Colonic mucosa (tissue), 4 donors: ENCODE data around the gene APOL2. TPM values are rescaled to one million over a fixed set of nuclear protein-coding genes. Genes with fewer than 3 reads are reported as not detected.

Source experiments
- DNase-seq: peaks from one replicate; pipeline ENCODE4 v3.0.0-alpha.2; 2020
- H3K27ac ChIP-seq: fragments of 200-600 bp; one replicate; pipeline ENCODE4 v1.8.0; 2021
- H3K27me3 ChIP-seq: fragments of 200-600 bp; one replicate; pipeline ENCODE4 v1.8.0; 2021
- H3K36me3 ChIP-seq: fragments of 200-600 bp; one replicate; pipeline ENCODE4 v1.8.0; 2021
- H3K4me1 ChIP-seq: fragments of 200-600 bp; one replicate; pipeline ENCODE4 v1.8.0; 2021; ENCODE audit warnings: mild to moderate bottlenecking
- H3K4me3 ChIP-seq: fragments of 200-600 bp; one replicate; pipeline ENCODE4 v1.8.0; 2021
- H3K9ac ChIP-seq, 2 donors: one replicate each; pipeline ENCODE4 v1.7.0; 2013; ENCODE audit warnings: control low read depth in 2 of 2, low read depth in 2 of 2, low read length in 2 of 2
- H3K9me3 ChIP-seq: fragments of 200-600 bp; one replicate; pipeline ENCODE4 v1.8.0; 2021
- CTCF ChIP-seq: fragments of 200-600 bp; IDR thresholded peaks from one replicate; pipeline ENCODE4 v1.8.0; 2022; ENCODE audit warnings: antibody characterized with exemption, mild to moderate bottlenecking
- intact Hi-C: fragments of 100-400 bp; cut with DNase I; formaldehyde crosslinking; loops from one replicate; pipeline ENCODE4 v1.14.1; 2022
- total RNA-seq, 2 donors: library from RNA; stranded (reverse); fragmentation: NEBNext Ultra II Directional in 1 of 2; extraction: Animal tissue kit (Norgen Biotek cat#: 25700) in 1 of 2; gene quantifications; one replicate each; pipeline ENCODE4 v1.2.1, GENCODE V29; 2021
- donor health status: healthy.
- donor health status: DM: no; HTN: no; CAD: no.
- donor health status: DM: no; HTN: no; CAD: no.

Gene APOL2
- total RNA-seq, 2 donors from 2014 or later = 27.5 to 29.4 TPM

GRCh38 chr22:36285545-36285944 is 46.2 kb upstream of the APOL2 start:
- Histone ChIP-seq H3K4me3 (no peak overlapping the region), H3K27me3 (no peaks in the 10 kb centered on the region), H3K9ac (no peak overlapping the region), H3K4me1 (no peaks in the 10 kb centered on the region), H3K36me3 (peaks cover 73% of the 10 kb centered on the region), H3K9me3 (no peaks in the 10 kb centered on the region), H3K27ac (no peak overlapping the region)
- intact Hi-C loops = loop anchor here (5.0 kb wide), 1 partner anchor 48 kb away; the partner anchor contains the start of gene APOL2
- no peak for DNase-seq
- TF ChIP-seq CTCF = no peak

- no peaks in the 10 kb centered on the region for H3K4me1 ChIP-seq
- no peak for TF ChIP-seq CTCF
Measured at GRCh38 chr22:36285017-36285416, 45.7 kb upstream of the APOL2 start.

GRCh38 chr22:36284171-36284571 is 44.8 kb upstream of the APOL2 start:
- Histone ChIP-seq H3K27me3 (no peaks in the 10 kb centered on the region), H3K4me3 (no peak overlapping the region), H3K9ac (no peak overlapping the region), H3K36me3 (peaks cover 73% of the 10 kb centered on the region), H3K4me1 (no peaks in the 10 kb centered on the region), H3K27ac (no peak overlapping the region), H3K9me3 (no peaks in the 10 kb centered on the region)
- intact Hi-C loops = no loop called here
- no peak for TF ChIP-seq CTCF
- DNase-seq = no peak

More at GRCh38 chr22:36285017-36285416, 45.7 kb upstream of the APOL2 start:
- Histone ChIP-seq H3K27me3 (no peaks in the 10 kb centered on the region), H3K27ac (no peak overlapping the region), H3K36me3 (peaks cover 73% of the 10 kb centered on the region), H3K4me3 (no peak overlapping the region), H3K9ac (no peak overlapping the region), H3K9me3 (no peaks in the 10 kb centered on the region)
- intact Hi-C loops = loop anchor here (5.0 kb wide), 1 partner anchor 48 kb away; the partner anchor contains the start of gene APOL2
- no peak for DNase-seq

GRCh38 chr22:36282328-36282831 is 43.1 kb upstream of the APOL2 start:
- TF ChIP-seq CTCF = no peak
- no peak overlapping the region for H3K4me3 ChIP-seq
- H3K27ac ChIP-seq = no peak overlapping the region
- peaks cover 55% of the 10 kb centered on the region for H3K36me3 ChIP-seq
- no peak overlapping the region for H3K9ac ChIP-seq
- no peaks in the 10 kb centered on the region for H3K27me3 ChIP-seq
- no peaks in the 10 kb centered on the region for H3K9me3 ChIP-seq
- H3K4me1 ChIP-seq = peaks cover 6% of the 10 kb centered on the region
- intact Hi-C loops = no loop called here
- no peak for DNase-seq

DNA sequence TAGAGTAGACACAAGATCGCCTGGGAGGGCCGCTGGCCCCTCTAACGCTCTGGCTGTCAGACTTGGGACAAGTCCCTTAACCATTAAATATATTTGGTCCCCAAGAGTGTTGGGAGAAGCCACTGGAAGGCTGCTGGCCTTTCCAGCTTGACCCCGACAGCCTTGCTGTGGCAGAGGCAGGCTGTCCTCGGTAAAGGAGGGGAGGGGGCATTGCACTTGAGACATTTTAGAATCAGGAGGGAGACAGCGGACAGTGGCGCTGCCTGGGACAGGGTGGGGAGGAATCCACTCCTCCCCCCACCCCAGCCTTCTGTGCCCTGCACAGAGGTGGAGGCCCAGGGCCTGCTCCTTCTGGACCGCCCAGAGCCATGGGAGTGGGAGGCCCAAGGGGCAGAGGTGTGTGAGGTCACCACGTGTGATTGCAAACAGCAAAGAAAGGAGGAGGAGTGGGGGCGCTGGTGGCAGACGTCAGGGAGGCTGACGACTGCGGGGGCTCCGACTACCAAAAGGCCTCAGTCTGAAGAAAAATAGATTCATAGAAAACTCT is 42.5 kb upstream of the APOL2 start:
- Histone ChIP-seq H3K4me3 (no peak overlapping the region), H3K27me3 (no peaks in the 10 kb centered on the region), H3K4me1 (peaks cover 6% of the 10 kb centered on the region), H3K36me3 (peaks cover 51% of the 10 kb centered on the region), H3K27ac (no peak overlapping the region), H3K9me3 (no peaks in the 10 kb centered on the region), H3K9ac (no peak overlapping the region)
- no peak for DNase-seq
- intact Hi-C loops = no loop called here
- no peak for TF ChIP-seq CTCF
